22Rv1 (cell line): ENCODE measurements around the gene CYSRT1.

Experiments
- H3K27ac ChIP-seq: fragments of 450-650 bp; 2 replicates; pipeline ENCODE4 v1.5.1; 2017
- ZFX ChIP-seq: fragments of 450-650 bp; IDR thresholded peaks from 2 replicates; pipeline ENCODE4 v1.6.1; 2017; ENCODE audit warnings: antibody characterized with exemption, borderline replicate concordance
- TF ChIP-seq, protein P1 (sequence below): fragments of 450-650 bp; IDR thresholded peaks from 2 replicates; pipeline ENCODE4 v1.5.1; 2017; ENCODE audit warnings: mild to moderate bottlenecking

Gene CYSRT1

DNA sequence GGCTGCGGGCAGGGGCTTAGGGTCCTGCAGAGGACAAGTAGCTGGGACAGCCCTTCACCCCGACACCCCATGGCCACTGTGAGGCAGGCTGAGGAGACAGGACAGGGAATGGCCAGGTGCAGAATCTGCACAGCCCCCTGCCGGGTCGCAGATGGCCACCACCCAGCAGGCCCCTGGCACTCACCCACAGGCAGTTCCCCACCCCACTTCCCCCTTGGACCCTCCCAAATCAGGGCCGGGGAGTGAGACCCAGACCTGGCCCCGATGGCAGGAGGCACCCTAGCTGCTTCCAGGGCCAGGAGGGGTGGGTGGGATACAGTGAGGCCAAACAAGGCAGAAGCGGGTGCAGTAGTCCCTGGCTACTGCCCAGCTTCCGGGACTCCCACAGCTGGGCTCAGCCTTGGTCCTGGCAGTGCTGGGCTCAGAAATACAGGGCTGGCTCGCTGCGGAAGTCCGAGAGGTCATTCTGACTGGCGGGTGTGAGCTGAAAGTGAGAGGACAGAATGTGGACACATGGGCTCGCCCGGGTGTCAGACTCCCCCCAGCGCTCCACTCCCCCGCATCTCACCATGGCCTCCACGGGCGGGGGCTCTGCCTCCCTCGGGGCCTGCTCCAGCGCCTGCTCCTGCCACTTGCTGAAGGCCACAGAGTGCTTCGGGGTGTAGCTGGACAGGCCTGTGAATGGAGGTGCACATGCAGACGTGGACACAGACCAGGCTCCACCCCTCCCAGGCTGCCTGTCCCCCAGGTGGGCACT lies 33.1 kb upstream of the CYSRT1 start:
- no peak for TF ChIP-seq ZFX
- TF ChIP-seq, protein P1, sequence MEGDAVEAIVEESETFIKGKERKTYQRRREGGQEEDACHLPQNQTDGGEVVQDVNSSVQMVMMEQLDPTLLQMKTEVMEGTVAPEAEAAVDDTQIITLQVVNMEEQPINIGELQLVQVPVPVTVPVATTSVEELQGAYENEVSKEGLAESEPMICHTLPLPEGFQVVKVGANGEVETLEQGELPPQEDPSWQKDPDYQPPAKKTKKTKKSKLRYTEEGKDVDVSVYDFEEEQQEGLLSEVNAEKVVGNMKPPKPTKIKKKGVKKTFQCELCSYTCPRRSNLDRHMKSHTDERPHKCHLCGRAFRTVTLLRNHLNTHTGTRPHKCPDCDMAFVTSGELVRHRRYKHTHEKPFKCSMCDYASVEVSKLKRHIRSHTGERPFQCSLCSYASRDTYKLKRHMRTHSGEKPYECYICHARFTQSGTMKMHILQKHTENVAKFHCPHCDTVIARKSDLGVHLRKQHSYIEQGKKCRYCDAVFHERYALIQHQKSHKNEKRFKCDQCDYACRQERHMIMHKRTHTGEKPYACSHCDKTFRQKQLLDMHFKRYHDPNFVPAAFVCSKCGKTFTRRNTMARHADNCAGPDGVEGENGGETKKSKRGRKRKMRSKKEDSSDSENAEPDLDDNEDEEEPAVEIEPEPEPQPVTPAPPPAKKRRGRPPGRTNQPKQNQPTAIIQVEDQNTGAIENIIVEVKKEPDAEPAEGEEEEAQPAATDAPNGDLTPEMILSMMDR = no peak

DNA sequence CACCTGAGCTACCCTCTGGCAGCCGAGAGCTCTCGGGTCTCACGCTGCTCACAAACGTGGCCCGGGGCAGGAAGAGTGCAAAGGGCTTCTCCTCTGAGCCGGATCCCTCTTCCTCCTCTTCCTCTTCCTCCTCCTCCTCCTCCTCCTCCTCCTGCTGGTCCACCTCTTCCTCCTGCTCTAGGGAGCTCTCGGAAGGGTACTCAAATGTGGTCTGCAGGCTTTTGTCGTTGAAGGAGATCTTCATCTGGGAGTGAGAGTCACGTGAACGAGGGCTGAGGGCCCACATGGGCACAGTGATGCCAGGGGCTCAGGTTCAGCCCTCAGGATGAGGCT lies 32.6 kb upstream of the CYSRT1 start:
- TF ChIP-seq, protein P1 = no peak
- TF ChIP-seq ZFX = no peak
- no peak overlapping the region for H3K27ac ChIP-seq

More for the DNA sequence above, 33.1 kb upstream of the CYSRT1 start:
- no peak overlapping the region for H3K27ac ChIP-seq

DNA sequence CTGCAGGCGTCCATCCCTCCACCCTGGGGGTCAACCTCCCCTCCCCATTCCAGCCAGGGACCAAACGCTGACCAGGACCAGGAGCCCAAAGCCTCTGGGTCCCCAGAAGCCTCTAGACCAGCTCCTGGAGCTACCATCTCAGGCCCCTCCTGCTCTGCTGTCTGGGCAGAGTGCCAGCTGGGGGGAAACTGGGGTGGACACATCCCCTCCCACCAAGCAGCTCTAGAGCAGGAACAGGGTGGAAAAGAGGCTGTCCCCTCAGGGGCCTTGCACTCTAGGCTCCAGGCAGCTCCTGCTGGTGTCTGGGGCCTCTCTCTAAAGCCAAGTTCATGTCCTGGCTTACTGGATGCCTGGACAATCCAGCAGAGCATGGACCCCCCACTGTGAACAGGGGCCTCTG lies 32.1 kb upstream of the CYSRT1 start:
- peak overlapping the region; percentile 32; the same call in 1 of the 2 replicates for H3K27ac ChIP-seq
- TF ChIP-seq, protein P1 = no peak
- TF ChIP-seq ZFX = no peak

DNA sequence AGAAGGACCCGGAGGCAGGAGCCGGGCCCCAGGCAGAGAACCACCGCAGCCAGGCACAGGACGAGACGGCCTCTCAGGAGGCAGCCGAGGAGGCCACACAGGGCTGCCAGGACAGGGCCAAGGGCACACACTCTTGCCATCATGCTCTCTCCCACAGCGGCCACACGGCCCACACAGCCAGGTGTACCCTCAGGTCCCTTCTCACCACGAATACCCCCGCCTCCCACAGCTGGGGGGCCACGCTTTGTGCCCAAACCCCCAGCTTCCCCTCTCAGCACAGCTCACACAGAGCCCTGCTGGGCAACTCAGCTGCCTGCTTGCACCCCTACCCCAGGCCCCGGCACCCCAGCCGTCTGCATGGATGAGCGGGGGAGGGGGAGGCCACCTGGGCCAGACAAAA lies 31.2 kb upstream of the CYSRT1 start:
- TF ChIP-seq ZFX = no peak
- TF ChIP-seq, protein P1 = no peak
- H3K27ac ChIP-seq = peak overlapping the region; percentile 32; the same call in 1 of the 2 replicates

DNA sequence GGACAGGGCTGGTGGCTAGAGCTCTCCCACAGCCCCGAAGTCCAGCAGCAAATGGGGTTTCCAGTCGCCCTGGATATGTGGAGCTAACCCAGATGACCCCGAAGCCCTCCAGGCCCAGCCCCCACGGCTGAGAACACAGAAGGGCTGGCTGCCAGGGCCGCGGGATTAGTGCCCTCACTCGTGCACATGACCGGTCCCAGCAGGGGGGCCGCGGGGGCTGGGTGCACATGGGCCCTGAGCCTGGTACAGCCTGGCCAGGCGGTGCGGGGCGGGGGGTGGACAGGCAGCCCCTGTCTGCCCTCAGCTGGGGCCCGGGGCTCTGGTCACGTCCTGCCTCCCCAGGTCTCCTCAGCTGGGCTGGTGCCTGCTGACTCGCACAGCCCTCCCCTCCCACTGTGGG lies 30.6 kb upstream of the CYSRT1 start:
- 0 out of 2 replicates have a peak overlapping the region, but pooled peaks have one; percentile 32 for H3K27ac ChIP-seq
- TF ChIP-seq, protein P1 = no peak
- TF ChIP-seq ZFX = no peak

DNA sequence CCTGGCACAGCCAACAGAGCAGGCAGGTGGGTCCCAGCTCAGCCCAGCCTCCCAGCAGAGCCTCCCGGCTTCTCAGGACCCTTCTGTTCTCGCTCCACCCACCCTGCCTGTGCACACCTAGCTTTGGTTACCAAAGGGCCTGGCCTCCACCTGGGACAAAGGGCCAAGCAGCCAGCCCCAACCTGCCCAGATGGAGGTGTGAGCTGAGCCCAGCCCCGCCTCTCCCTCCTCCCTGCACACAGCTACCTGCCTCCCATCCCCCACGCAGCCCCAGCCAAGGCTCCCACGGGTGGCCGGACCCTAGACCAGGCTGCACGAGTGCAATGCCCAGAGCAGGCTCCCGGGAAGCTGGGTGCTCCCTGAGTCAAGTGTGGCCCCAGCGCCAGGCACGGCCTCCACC lies 30.1 kb upstream of the CYSRT1 start:
- TF ChIP-seq ZFX = no peak
- TF ChIP-seq, protein P1 = no peak
- H3K27ac ChIP-seq = peak overlapping the region; percentile 32; the same call in 1 of the 2 replicates

DNA sequence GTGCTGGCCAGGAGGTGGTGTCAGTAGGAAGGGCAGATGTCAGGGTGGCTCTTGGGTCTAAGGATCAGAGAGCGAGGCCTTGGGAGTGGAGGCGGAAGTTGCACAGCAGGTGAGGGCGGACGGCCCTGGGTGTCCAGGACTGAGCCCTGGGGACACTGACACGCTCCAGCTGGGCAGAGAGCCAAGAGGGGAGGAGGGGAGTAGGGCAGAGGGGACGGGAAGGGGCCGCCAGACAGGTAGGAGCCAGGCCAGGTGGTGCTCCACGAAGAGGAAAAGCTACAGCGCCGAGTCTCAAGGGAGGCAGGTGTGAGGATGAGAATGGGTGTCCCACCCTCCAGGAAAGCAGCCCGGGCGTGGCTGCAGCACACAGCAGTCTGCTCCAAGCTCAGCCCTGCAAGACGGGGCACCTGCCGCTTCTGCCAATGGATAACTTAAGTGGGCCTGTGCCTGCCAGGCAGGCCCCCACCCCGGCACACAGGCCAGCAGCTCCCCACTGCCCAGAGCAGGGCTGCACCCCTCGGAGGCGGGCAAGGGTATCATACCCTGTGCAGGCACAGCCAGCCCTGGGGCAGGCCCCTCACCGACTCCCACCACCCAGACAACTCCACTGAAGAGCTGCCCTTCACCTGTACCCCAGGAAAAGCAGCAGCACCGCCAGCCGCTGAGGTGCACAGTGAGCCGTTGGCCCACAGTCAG lies 29.3 kb upstream of the CYSRT1 start:
- peak overlapping the region; percentile 32; the same call in 1 of the 2 replicates for H3K27ac ChIP-seq
- no peak for TF ChIP-seq ZFX
- TF ChIP-seq, protein P1 = no peak
